GM23338 (cell line): ENCODE results near the gene FGF4. TPM values are rescaled to one million over a fixed set of nuclear protein-coding genes. Genes with fewer than 3 reads are reported as not detected.

Experiments used
- ATAC-seq: fragments of 200-7000 bp; cut with Tn5 transposase; 3 replicates; pipeline ENCODE4 v1.9.1; 2020
- DNase-seq: peaks from one replicate; pipeline ENCODE4 v3.0.0-alpha.2; 2015; ENCODE audit warnings: low spot score
- H2AFZ ChIP-seq: fragments of 200-600 bp; sonication (generic); 2 replicates; pipeline ENCODE4 v1.8.0; 2016; ENCODE audit warnings: antibody characterized with exemption, mild to moderate bottlenecking, moderate library complexity
- H3F3A ChIP-seq: fragments of 200-600 bp; sonication (generic); replicated peaks from 2 replicates; pipeline ENCODE4 v1.8.0; 2017; ENCODE audit warnings: antibody characterized with exemption, mixed run types, low read depth
- H3K27ac ChIP-seq: fragments of 200-600 bp; sonication (generic); 2 replicates; pipeline ENCODE4 v1.6.1; 2016; ENCODE audit warnings: low read depth
- H3K27me3 ChIP-seq: fragments of 200-600 bp; sonication (generic); 2 replicates; pipeline ENCODE4 v1.8.0; 2016; ENCODE audit warnings: mild to moderate bottlenecking, mixed run types, moderate library complexity; ENCODE audit not compliant: insufficient read depth
- H3K36me3 ChIP-seq: fragments of 200-600 bp; sonication (generic); 2 replicates; pipeline ENCODE4 v1.8.0; 2016; ENCODE audit warnings: mild to moderate bottlenecking; ENCODE audit not compliant: insufficient read depth
- H3K4me1 ChIP-seq: fragments of 200-600 bp; sonication (generic); 2 replicates; pipeline ENCODE4 v1.8.0; 2016; ENCODE audit warnings: mild to moderate bottlenecking, moderate library complexity; ENCODE audit not compliant: insufficient read depth
- H3K4me2 ChIP-seq: fragments of 200-600 bp; sonication (generic); 2 replicates; pipeline ENCODE4 v1.7.1; 2017; ENCODE audit warnings: mixed run types
- H3K4me3 ChIP-seq: fragments of 200-600 bp; sonication (generic); 2 replicates; pipeline ENCODE4 v1.6.1; 2016; ENCODE audit warnings: mixed run types
- H3K79me2 ChIP-seq: fragments of 200-600 bp; sonication (generic); replicated peaks from 2 replicates; pipeline ENCODE4 v1.8.0; 2017; ENCODE audit warnings: mild to moderate bottlenecking; ENCODE audit not compliant: insufficient read depth
- H3K9me2 ChIP-seq: fragments of 200-600 bp; sonication (generic); 2 replicates; pipeline ENCODE4 v1.8.0; 2017; ENCODE audit not compliant: insufficient read depth
- H4K20me1 ChIP-seq: fragments of 200-600 bp; sonication (generic); replicated peaks from 2 replicates; pipeline ENCODE4 v1.8.0; 2017; ENCODE audit warnings: mild to moderate bottlenecking; ENCODE audit not compliant: insufficient read depth
- H3K27ac Mint-ChIP-seq: 2 replicates; pipeline ENCODE4 v1.8.0; 2020; ENCODE audit warnings: inconsistent platforms, mild to moderate bottlenecking, moderate library complexity, mixed read lengths
- H3K27me3 Mint-ChIP-seq: 3 replicates; pipeline ENCODE4 v1.8.0; 2022; ENCODE audit warnings: low read depth, mild to moderate bottlenecking, moderate library complexity, mixed read lengths, inconsistent platforms; ENCODE audit not compliant: insufficient read depth, poor library complexity
- H3K36me3 Mint-ChIP-seq: 3 replicates; pipeline ENCODE4 v1.8.0; 2021; ENCODE audit warnings: low read depth, mild to moderate bottlenecking, inconsistent platforms, moderate library complexity, mixed read lengths
- H3K4me1 Mint-ChIP-seq: 3 replicates; pipeline ENCODE4 v1.8.0; 2020; ENCODE audit warnings: mild to moderate bottlenecking, inconsistent platforms, mixed read lengths
- H3K4me3 Mint-ChIP-seq: 3 replicates; pipeline ENCODE4 v1.8.0; 2021; ENCODE audit warnings: moderate library complexity, mild to moderate bottlenecking, inconsistent platforms, mixed read lengths
- H3K9me3 Mint-ChIP-seq: 3 replicates; pipeline ENCODE4 v1.8.0; 2020; ENCODE audit warnings: moderate library complexity, mild to moderate bottlenecking, inconsistent platforms, mixed read lengths
- JUNB ChIP-seq: IDR thresholded peaks from one replicate; pipeline ENCODE4 v1.6.1; 2016; ENCODE audit warnings: antibody characterized with exemption; ENCODE audit not compliant: unreplicated experiment
- POLR2AphosphoS5 ChIP-seq: IDR thresholded peaks from 2 replicates; pipeline ENCODE4 v1.6.1; 2016; ENCODE audit warnings: antibody characterized with exemption, low read depth
- REST ChIP-seq: IDR thresholded peaks from one replicate; pipeline ENCODE4 v1.6.1; 2018; ENCODE audit warnings: antibody characterized with exemption; ENCODE audit not compliant: unreplicated experiment
- STAT1 ChIP-seq: IDR thresholded peaks from one replicate; pipeline ENCODE4 v1.6.1; 2016; ENCODE audit warnings: antibody characterized with exemption; ENCODE audit not compliant: unreplicated experiment
- ZNF331 ChIP-seq: fragments of 250-450 bp; sonication (Bioruptor Pico); IDR thresholded peaks from 2 replicates; pipeline ENCODE4 v1.5.0; 2020; ENCODE audit warnings: low read depth, mild to moderate bottlenecking, moderate library complexity
- polyA plus RNA-seq: library from polyadenylated mRNA; unstranded; fragments of >200 nt; fragmentation: Nextera tagmentation; extraction: Ambion mirVana; gene quantifications from 2 replicates; pipeline ENCODE4 v1.2.1, GENCODE V29; 2016
- total RNA-seq: library from RNA; depleted of rRNA; stranded (reverse); fragments of >200 nt; shearing (Covaris generic); gene quantifications from 2 replicates; pipeline ENCODE4 v1.2.3, GENCODE V29; 2014
- TF ChIP-seq, protein P1 (sequence below): fragments of 250-450 bp; sonication (Bioruptor Pico); IDR thresholded peaks from 2 replicates; pipeline ENCODE4 v1.5.0; 2020; ENCODE audit warnings: mild to moderate bottlenecking, moderate library complexity
- TF ChIP-seq, protein P2 (sequence below): IDR thresholded peaks from 2 replicates; pipeline ENCODE4 v1.6.1; 2016; ENCODE audit warnings: antibody characterized with exemption

The FGF4 gene
- total and polyA plus RNA-seq, 2 experiments from 2014 or later = 4.8 to 13.1 TPM

GRCh38 chr11:69808667-69809086 is 33.5 kb upstream of the FGF4 start:
- Histone ChIP-seq H3K36me3 (no peaks in the 10 kb centered on the region), H3K4me1 (no peaks in the 10 kb centered on the region), H3K9me2 (no peaks in the 10 kb centered on the region), H3K79me2 (no peaks in the 10 kb centered on the region), H2AFZ (peak overlapping the region; percentile 28; the same call in 1 of the 2 replicates), H3K4me2 (no peak overlapping the region), H3K27me3 (no peaks in the 10 kb centered on the region), H4K20me1 (no peaks in the 10 kb centered on the region), H3F3A (no peaks in the 10 kb centered on the region), H3K27ac (no peak overlapping the region), H3K4me3 (no peak overlapping the region)
- Mint-ChIP-seq H3K4me1 (peaks cover 5% of the 10 kb centered on the region; the same call in 2 of the 3 replicates), H3K27me3 (peaks cover 15% of the 10 kb centered on the region), H3K36me3 (no peaks in the 10 kb centered on the region), H3K4me3 (no peak overlapping the region), H3K9me3 (no peaks in the 10 kb centered on the region; the same call in 1 of the 3 replicates), H3K27ac (no peak overlapping the region)
- DNase-seq = peak; percentile 28
- peak; percentile 70 for ATAC-seq
- TF ChIP-seq JUNB = no peak
- no peak for TF ChIP-seq STAT1
- no peak for TF ChIP-seq REST
- TF ChIP-seq, protein P1, sequence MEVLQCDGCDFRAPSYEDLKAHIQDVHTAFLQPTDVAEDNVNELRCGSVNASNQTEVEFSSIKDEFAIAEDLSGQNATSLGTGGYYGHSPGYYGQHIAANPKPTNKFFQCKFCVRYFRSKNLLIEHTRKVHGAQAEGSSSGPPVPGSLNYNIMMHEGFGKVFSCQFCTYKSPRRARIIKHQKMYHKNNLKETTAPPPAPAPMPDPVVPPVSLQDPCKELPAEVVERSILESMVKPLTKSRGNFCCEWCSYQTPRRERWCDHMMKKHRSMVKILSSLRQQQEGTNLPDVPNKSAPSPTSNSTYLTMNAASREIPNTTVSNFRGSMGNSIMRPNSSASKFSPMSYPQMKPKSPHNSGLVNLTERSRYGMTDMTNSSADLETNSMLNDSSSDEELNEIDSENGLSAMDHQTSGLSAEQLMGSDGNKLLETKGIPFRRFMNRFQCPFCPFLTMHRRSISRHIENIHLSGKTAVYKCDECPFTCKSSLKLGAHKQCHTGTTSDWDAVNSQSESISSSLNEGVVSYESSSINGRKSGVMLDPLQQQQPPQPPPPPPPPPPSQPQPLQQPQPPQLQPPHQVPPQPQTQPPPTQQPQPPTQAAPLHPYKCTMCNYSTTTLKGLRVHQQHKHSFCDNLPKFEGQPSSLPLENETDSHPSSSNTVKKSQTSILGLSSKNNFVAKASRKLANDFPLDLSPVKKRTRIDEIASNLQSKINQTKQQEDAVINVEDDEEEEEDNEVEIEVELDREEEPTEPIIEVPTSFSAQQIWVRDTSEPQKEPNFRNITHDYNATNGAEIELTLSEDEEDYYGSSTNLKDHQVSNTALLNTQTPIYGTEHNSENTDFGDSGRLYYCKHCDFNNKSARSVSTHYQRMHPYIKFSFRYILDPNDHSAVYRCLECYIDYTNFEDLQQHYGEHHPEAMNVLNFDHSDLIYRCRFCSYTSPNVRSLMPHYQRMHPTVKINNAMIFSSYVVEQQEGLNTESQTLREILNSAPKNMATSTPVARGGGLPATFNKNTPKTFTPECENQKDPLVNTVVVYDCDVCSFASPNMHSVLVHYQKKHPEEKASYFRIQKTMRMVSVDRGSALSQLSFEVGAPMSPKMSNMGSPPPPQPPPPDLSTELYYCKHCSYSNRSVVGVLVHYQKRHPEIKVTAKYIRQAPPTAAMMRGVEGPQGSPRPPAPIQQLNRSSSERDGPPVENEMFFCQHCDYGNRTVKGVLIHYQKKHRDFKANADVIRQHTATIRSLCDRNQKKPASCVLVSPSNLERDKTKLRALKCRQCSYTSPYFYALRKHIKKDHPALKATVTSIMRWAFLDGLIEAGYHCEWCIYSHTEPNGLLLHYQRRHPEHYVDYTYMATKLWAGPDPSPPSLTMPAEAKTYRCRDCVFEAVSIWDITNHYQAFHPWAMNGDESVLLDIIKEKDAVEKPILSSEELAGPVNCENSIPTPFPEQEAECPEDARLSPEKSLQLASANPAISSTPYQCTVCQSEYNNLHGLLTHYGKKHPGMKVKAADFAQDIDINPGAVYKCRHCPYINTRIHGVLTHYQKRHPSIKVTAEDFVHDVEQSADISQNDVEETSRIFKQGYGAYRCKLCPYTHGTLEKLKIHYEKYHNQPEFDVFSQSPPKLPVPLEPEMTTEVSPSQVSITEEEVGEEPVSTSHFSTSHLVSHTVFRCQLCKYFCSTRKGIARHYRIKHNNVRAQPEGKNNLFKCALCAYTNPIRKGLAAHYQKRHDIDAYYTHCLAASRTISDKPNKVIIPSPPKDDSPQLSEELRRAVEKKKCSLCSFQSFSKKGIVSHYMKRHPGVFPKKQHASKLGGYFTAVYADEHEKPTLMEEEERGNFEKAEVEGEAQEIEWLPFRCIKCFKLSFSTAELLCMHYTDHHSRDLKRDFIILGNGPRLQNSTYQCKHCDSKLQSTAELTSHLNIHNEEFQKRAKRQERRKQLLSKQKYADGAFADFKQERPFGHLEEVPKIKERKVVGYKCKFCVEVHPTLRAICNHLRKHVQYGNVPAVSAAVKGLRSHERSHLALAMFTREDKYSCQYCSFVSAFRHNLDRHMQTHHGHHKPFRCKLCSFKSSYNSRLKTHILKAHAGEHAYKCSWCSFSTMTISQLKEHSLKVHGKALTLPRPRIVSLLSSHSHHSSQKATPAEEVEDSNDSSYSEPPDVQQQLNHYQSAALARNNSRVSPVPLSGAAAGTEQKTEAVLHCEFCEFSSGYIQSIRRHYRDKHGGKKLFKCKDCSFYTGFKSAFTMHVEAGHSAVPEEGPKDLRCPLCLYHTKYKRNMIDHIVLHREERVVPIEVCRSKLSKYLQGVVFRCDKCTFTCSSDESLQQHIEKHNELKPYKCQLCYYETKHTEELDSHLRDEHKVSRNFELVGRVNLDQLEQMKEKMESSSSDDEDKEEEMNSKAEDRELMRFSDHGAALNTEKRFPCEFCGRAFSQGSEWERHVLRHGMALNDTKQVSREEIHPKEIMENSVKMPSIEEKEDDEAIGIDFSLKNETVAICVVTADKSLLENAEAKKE (CRISPR knock-in tag) = no peak
- TF ChIP-seq ZNF331 (CRISPR knock-in tag) = peak; percentile 62
- TF ChIP-seq POLR2AphosphoS5 = no peak
- TF ChIP-seq, protein P2, sequence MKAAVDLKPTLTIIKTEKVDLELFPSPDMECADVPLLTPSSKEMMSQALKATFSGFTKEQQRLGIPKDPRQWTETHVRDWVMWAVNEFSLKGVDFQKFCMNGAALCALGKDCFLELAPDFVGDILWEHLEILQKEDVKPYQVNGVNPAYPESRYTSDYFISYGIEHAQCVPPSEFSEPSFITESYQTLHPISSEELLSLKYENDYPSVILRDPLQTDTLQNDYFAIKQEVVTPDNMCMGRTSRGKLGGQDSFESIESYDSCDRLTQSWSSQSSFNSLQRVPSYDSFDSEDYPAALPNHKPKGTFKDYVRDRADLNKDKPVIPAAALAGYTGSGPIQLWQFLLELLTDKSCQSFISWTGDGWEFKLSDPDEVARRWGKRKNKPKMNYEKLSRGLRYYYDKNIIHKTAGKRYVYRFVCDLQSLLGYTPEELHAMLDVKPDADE = no peak
